IPS-18a (cell line): Measurements from ENCODE around the gene CDO1.

Source experiments
- H3K27ac ChIP-seq: one replicate; pipeline ENCODE4 v1.5.1; 2013; ENCODE audit warnings: low read length
- H3K27me3 ChIP-seq: one replicate; pipeline ENCODE4 v1.6.1; 2013; ENCODE audit warnings: mild to moderate bottlenecking, low read length; ENCODE audit not compliant: control insufficient read depth, insufficient read depth
- H3K36me3 ChIP-seq: one replicate; pipeline ENCODE4 v1.6.1; 2013; ENCODE audit warnings: low read depth, low read length; ENCODE audit not compliant: control insufficient read depth
- H3K4me1 ChIP-seq: one replicate; pipeline ENCODE4 v1.6.1; 2013; ENCODE audit warnings: low read depth, low read length; ENCODE audit not compliant: control insufficient read depth
- H3K4me3 ChIP-seq: one replicate; pipeline ENCODE4 v1.5.1; 2013; ENCODE audit warnings: low read length
- H3K9ac ChIP-seq: one replicate; pipeline ENCODE4 v1.6.1; 2013; ENCODE audit warnings: mild to moderate bottlenecking, low read length, moderate library complexity
- H3K9me3 ChIP-seq: one replicate; pipeline ENCODE4 v1.6.1; 2013; ENCODE audit warnings: low read depth, low read length; ENCODE audit not compliant: control insufficient read depth

CDO1 gene

DNA sequence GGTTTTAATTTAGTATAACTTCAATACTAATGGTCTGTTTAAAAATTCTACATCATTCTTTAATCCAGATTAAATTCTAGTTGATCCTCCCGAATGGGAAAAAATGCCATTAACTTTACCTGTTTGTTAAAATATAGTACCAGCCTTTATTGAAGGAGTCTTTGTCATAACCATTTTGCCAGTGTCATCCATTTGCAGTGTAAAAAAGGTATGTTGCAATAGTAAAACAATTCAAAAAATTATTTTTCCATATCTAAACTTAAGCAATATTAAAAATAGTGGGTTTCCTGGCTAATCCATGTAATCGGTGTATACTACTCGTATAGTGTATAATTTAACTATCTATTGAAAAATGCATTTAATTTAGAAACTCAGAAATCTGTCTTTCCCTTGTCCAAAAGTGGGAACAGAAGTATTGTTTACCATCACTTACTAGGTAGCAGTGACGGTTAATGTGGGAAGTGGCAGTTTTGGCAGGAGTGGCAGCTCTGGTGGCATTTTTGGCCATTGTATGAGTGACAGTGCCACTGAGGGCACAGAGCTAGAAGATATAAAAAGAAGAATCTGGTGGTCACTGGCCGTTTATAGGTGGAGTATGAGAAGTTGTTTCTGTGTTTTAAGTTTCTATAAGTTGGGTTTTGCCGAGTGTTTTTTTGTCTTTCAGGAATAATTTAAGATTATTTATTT, 27.1 kb upstream of the CDO1 start:
- H3K9ac ChIP-seq, result no peak overlapping the region
- no peak overlapping the region for H3K27ac ChIP-seq
- H3K4me3 ChIP-seq, result peak overlapping the region; percentile 96
- H3K4me1 ChIP-seq, result peaks cover 7% of the 10 kb centered on the region
- H3K36me3 ChIP-seq, result no peaks in the 10 kb centered on the region
- H3K27me3 ChIP-seq, result peaks cover 13% of the 10 kb centered on the region
- H3K9me3 ChIP-seq, result no peaks in the 10 kb centered on the region

DNA sequence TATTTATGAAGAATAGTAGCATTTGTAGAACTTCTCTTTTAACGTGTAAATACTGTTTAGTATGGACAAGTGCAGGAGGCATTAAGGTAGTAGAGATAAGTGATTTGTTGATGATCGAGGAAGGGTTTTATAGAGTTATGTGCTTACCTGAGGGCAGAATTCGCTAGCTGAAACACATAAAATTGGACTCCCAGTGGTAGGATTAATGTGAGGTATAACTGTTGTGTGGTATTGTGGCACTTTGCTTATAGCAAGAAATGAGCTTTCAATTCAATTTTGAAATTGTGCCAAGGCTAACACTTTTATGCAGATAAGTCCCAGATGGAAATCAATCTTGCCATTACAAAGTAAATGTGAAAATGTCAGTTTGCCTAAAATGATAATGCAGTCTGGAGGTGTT, 26.5 kb upstream of the CDO1 start:
- H3K27ac ChIP-seq, result no peak overlapping the region
- peaks cover 7% of the 10 kb centered on the region for H3K4me1 ChIP-seq
- peak overlapping the region; percentile 95 for H3K9ac ChIP-seq
- H3K9me3 ChIP-seq, result no peaks in the 10 kb centered on the region
- H3K36me3 ChIP-seq, result peaks cover under 1% of the 10 kb centered on the region
- peaks cover 13% of the 10 kb centered on the region for H3K27me3 ChIP-seq
- peak overlapping the region; percentile 96 for H3K4me3 ChIP-seq

DNA sequence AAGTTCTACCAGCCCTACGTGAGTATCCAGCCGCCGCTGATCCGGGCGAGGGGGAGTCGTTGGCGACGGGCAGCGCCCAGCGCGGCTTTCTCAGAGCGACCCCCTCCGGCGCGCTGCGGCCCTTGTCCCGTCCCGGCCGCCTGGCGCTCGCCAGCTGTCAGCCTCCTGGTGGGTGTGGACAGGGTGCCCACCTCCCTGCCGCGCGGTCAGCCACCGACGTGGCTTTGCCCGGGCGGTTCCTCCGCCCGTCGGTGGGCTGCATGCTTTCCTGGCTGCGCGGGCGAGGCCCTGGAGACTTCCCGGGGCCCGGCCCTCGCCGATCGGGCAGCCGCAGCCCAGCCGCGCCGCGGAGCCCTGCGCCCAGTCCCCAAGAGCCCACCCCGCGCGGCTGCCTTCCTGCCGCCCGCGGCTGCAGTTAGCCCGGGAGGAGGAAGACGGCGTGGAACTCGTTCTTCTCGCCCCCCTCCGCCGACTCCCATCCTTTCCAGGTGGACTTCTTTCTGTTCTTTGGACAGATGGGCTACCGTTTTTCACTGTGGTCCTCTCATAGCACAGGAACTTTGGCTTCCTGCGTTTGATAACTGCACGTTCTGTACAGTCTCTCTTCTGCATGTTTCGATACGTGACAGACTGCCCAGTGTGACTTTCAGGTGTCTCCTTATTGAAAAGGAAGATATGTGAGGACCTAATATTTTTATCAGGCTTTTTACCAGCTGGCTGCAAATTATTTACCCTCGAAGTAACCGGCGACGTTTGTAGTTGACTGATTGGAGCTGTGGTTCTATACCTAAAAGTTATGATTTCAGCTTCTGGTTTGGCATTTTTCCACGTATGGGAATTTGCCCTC, 25.9 kb upstream of the CDO1 start:
- Histone ChIP-seq H3K4me1 (peaks cover 7% of the 10 kb centered on the region), H3K27ac (no peak overlapping the region), H3K27me3 (peaks cover 13% of the 10 kb centered on the region)

DNA sequence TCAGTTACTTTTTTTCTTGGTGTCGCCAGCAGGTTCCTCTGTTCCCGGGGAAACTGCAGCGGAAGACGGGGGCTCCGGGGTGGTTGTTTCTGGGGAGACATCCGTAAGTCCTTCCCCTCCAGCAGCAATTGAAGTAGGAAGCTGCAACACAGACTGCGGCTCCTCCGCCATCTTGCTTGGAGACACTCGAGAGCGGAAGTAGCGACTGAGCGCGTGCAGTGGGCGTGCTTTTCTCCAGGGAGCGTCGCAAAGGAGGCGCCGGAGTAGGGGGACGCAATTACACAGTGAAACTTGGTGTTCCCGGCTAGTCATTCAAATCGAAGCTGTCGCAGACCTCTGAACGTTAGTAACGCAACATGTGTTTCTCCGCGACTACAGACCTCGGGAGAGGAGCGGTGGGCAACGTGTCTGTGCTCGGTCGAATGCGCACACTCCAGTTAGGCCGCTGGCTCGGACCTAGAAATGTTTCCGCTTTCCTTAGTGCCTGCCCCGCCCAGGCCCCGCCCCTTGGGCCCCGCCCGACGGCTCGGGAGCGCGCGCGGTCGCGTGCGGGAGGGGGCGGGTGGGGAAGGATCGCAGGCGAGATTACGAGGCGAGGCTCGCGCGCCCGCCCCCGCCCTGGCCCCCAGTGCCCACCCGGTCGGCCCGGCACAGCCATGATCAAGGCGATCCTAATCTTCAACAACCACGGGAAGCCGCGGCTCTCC, 25.1 kb upstream of the CDO1 start, which contains the start of the genes AP3S1 and ATG12:
Gene AP3S1 (plus strand): TSS at position 554 of the 707 bp plus-strand sequence. CDS start 103 bp downstream, at position 657.
Gene ATG12 (minus strand): TSS at position 184 of the 707 bp plus-strand sequence. CDS start 13 bp downstream, at position 171.
- H3K27ac ChIP-seq, result peak within 1 kb of the TSS; percentile 91
- peaks cover 7% of the 10 kb centered on the region for H3K4me1 ChIP-seq
- H3K27me3 ChIP-seq, result peaks cover 13% of the 10 kb centered on the region
- peaks cover 15% of the 10 kb centered on the region for H3K36me3 ChIP-seq
- peak within 1 kb of the TSS; percentile 96 for H3K4me3 ChIP-seq
- H3K9ac ChIP-seq, result peak within 1 kb of the TSS; percentile 95
- H3K9me3 ChIP-seq, result no peaks in the 10 kb centered on the region

More for the DNA sequence above, 25.9 kb upstream of the CDO1 start:
- Histone ChIP-seq H3K4me3 (peak overlapping the region; percentile 96), H3K36me3 (peaks cover 7% of the 10 kb centered on the region), H3K9ac (peak overlapping the region; percentile 95), H3K9me3 (no peaks in the 10 kb centered on the region)

- H3K9me3 ChIP-seq, result no peaks in the 10 kb centered on the region
- H3K4me1 ChIP-seq, result peaks cover 7% of the 10 kb centered on the region
- peaks cover 13% of the 10 kb centered on the region for H3K27me3 ChIP-seq
- H3K4me3 ChIP-seq, result peak overlapping the region; percentile 96
- H3K9ac ChIP-seq, result peak overlapping the region; percentile 95
- peak overlapping the region; percentile 91 for H3K27ac ChIP-seq
- H3K36me3 ChIP-seq, result peaks cover 22% of the 10 kb centered on the region
These were observed 24.4 kb upstream of the CDO1 start for GRCh38 chr5:115840873-115841272.

DNA sequence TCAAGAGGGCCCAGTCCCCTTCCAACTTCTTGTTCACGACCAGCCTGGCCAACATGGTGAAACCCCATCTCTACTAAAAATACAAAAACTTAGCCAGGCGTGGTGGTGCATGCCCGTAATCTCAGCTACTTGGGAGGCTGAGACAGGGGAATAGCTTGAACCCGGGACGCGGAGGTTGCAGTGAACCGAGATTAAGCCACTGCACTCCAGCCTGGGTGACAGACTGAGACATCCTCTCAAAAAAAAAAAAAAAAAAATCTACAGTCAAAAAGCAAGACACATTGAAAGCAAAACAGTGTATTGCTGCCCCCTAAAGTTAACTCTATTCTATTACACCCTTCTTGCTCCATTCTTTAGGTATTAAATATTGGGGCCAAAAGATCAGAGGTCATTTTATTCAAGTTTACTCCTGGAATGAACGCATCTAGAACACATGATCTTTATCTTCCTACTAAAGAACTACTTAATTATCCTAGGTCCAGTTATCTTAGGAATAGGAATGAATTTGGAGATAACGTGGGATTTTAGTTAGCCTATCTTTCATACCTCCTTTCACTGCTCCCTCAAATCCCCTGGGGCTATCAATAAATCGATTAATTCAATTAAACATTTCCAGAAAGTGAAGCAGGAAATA, 22.5 kb upstream of the CDO1 start:
- Histone ChIP-seq H3K9ac (no peak overlapping the region), H3K27ac (no peak overlapping the region), H3K4me1 (peaks cover 7% of the 10 kb centered on the region), H3K4me3 (no peak overlapping the region), H3K27me3 (peaks cover 13% of the 10 kb centered on the region), H3K36me3 (peaks cover 36% of the 10 kb centered on the region), H3K9me3 (no peaks in the 10 kb centered on the region)

- Histone ChIP-seq H3K27me3 (no peaks in the 10 kb centered on the region), H3K4me3 (no peak overlapping the region), H3K4me1 (peaks cover 5% of the 10 kb centered on the region), H3K36me3 (peaks cover 51% of the 10 kb centered on the region), H3K27ac (no peak overlapping the region), H3K9me3 (no peaks in the 10 kb centered on the region), H3K9ac (no peak overlapping the region)
These were observed 19.0 kb upstream of the CDO1 start for GRCh38 chr5:115835481-115835880.

GRCh38 chr5:115831163-115831768, 14.8 kb upstream of the CDO1 start:
- H3K27me3 ChIP-seq, result no peaks in the 10 kb centered on the region
- H3K36me3 ChIP-seq, result peaks cover 43% of the 10 kb centered on the region
- H3K9me3 ChIP-seq, result no peaks in the 10 kb centered on the region
- peaks cover 5% of the 10 kb centered on the region for H3K4me1 ChIP-seq
- no peak overlapping the region for H3K9ac ChIP-seq
- H3K27ac ChIP-seq, result no peak overlapping the region
- no peak overlapping the region for H3K4me3 ChIP-seq

DNA sequence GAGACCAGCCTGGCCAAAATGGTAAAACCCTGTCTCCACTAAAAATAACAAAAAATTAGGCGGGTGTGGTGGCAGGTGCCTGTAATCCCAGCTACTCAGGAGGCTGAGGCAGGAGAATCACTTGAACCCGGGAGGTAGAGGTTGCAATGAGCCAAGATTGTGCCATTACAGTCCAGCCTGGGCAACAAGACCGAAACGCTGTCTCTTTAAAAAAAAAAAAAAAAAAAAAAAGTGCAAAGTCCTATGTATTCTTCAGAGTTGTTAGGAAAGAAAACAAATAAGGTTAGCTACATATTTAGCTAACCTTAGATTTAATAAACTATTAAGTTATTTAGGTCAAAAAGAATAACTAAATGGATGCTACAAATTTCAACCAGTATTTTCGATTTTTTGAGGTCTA, 13.5 kb upstream of the CDO1 start:
- Histone ChIP-seq H3K36me3 (peaks cover 29% of the 10 kb centered on the region), H3K4me3 (no peak overlapping the region), H3K27me3 (no peaks in the 10 kb centered on the region), H3K4me1 (peaks cover 5% of the 10 kb centered on the region), H3K27ac (no peak overlapping the region), H3K9ac (no peak overlapping the region), H3K9me3 (no peaks in the 10 kb centered on the region)

DNA sequence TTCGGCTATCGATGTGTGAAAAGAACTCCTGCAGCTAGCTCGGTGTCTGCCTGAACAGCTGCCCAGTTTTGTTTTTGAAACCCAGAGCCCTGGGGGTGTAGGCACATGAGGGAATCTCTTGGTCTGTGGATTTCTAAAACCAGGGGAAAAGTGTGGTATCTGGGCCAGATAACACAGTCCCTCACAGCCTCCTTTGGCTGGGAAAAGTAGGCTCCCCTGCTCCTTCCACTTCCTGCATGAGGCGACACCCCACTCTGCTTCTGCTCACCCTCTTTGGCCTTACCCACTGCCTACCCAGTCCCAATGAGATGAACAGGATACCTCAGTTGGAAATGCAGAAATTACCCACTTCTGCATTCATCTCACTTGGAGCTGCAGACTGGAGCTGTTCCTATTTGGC, 9.5 kb upstream of the CDO1 start:
- no peaks in the 10 kb centered on the region for H3K27me3 ChIP-seq
- H3K36me3 ChIP-seq, result peaks cover 13% of the 10 kb centered on the region
- no peak overlapping the region for H3K9ac ChIP-seq
- H3K9me3 ChIP-seq, result no peaks in the 10 kb centered on the region
- no peak overlapping the region for H3K27ac ChIP-seq
- H3K4me3 ChIP-seq, result no peak overlapping the region
- no peaks in the 10 kb centered on the region for H3K4me1 ChIP-seq
